SH-SY5Y (cell line): ENCODE results near the gene FBH1.

Experiments used
- GATA2 ChIP-seq: IDR thresholded peaks from 2 replicates; pipeline ENCODE4 v1.6.1; 2011; ENCODE audit warnings: mild to moderate bottlenecking, low read depth, low read length
- GATA3 ChIP-seq: IDR thresholded peaks from 2 replicates; pipeline ENCODE4 v1.6.1; 2011; ENCODE audit warnings: low read depth, mild to moderate bottlenecking, low read length, moderate library complexity

FBH1 gene

GRCh38 chr10:5970066-5970465 is 80.0 kb downstream of the FBH1 start:
- no peak for TF ChIP-seq GATA2
- TF ChIP-seq GATA3: no peak

GRCh38 chr10:5970527-5970926 is 80.5 kb downstream of the FBH1 start:
- TF ChIP-seq GATA2: no peak
- no peak for TF ChIP-seq GATA3

- TF ChIP-seq GATA3 (no peak), GATA2 (no peak)
Measured at GRCh38 chr10:5971315-5971832, 81.3 kb downstream of the FBH1 start.

- TF ChIP-seq GATA2 (no peak), GATA3 (no peak)
Measured at GRCh38 chr10:5971886-5972285, 81.8 kb downstream of the FBH1 start.

- TF ChIP-seq GATA3 (no peak), GATA2 (no peak)
Measured at GRCh38 chr10:5973069-5973468, 83.0 kb downstream of the FBH1 start.

- TF ChIP-seq GATA3: no peak
- no peak for TF ChIP-seq GATA2
Measured at GRCh38 chr10:5975641-5976473, 85.8 kb downstream of the FBH1 start.

DNA sequence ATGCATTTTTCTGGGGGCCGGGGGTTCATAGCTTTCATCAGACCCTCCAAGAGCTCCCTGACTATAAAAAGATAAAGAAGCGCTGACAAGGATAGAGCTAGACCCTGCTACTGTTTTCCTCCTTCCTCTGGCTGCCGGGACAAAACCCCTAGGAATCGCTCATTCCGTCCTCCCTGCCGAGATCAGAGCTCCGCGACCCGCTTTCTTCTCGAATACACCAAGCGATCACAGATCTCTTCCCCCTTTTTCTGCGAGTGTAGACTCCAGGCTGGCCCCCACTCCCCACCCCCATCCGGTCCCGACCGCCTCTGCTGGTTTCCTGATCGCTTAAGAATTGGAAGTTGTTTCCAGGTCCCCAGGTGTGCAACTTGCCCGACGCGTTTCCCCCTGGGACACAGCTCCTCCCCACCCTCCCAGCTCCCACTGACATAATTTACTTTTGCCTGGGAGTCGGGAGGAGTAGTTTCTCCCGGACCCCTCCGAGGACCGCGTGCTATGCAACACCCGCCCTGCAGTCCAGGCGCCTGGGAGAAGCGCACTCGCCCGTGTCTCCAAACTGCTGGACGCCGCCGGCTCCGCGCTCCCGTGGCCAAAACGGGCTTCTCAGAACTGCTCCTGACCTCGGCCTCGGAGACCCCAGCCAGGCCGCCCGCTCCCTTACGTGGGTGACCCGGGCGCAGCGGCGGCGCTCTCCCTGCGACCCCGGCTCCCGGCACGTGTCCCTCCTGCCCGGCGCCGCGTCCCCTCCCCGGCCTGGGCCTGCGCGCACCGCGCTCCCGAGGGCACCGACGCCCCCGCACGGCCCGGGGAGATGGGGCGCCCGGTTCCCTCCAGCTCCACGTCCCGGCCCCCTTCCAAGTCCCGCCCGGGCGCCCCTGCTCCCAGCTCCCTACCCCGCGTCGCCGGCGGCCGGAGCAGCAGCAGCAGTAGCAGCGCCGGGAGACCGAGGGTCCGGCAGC is 86.7 kb downstream of the FBH1 start:
- TF ChIP-seq GATA2: no peak

DNA sequence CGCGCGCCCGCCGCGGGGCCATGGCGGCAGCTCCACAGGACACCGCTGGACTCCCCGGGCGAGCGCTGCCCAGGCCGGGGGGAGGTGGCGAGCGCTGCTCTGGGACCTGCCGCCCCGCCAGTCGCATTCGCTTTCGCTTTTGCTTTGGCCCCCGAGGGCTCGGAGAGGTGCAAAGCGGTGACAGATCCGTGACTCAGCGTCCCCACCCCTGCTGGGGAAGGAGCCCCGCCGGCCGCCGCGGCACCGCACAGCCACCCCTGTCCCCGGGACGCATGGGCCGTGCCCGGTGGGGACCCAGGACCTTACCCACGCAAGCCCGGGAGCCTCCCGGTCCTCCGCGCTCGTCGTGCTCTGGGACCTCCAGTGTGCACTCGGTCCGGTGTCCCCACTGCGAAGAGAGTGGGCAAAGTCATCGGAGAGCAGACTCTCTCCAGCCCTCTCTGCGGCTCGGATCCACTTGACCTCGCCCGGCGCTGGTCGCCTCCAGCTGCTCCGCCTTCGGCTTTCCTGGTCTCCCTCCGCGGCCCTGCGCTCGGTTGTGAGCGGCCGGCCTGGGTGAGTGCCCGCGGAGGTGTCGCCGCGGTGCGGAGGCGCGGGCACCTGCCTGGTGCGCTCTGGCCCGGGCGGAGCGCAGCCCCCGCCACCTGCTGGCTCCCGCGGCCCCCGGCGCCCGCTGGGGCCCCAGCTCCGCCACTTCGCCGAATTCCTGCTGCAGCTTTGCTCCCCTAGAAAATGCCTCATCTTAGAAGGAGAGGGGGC is 87.6 kb downstream of the FBH1 start, which contains the start of gene IL15RA:
TSS of gene IL15RA (minus strand) at position 73 of the 759 bp plus-strand sequence. CDS start at position 22, 51 bp downstream.
- no peak for TF ChIP-seq GATA3
- TF ChIP-seq GATA2: no peak

GRCh38 chr10:5978230-5978489 is 88.1 kb downstream of the FBH1 start:
- no peak for TF ChIP-seq GATA2
- TF ChIP-seq GATA3: no peak

GRCh38 chr10:5981529-5981928 is 91.5 kb downstream of the FBH1 start:
- TF ChIP-seq GATA2: no peak
- no peak for TF ChIP-seq GATA3

DNA sequence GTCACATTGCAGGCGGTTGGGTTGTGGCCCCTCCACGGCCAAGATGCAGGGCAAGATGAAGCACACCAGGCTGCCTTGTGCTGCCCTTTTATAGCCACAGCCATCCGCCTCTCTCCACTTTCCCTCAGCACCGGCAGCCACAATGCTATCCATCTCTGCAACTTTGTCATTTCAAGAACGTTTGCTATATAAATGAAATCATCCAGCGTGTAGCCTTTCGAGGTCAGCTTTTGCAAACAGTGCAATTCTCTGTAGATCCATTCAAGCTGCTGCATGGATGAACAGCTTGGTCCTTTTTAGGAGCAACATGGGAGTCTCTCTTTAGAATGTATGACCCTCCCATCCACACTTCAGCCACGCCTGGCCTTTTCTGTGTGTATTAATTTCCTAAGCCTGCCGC is 93.7 kb downstream of the FBH1 start:
- TF ChIP-seq GATA3 (no peak), GATA2 (no peak)

GRCh38 chr10:5985029-5985428 is 95.0 kb downstream of the FBH1 start:
- TF ChIP-seq GATA2 (no peak), GATA3 (no peak)
